Eye (tissue), 1 donor: ENCODE data around the gene TGFBR2.
A peak's percentile ranks its signal among the peaks of the same experiment; 100 is the strongest.

Experiments used
- DNase-seq: peaks from one replicate; pipeline ENCODE4 v3.0.0-alpha.2; 2015

The TGFBR2 gene

DNA sequence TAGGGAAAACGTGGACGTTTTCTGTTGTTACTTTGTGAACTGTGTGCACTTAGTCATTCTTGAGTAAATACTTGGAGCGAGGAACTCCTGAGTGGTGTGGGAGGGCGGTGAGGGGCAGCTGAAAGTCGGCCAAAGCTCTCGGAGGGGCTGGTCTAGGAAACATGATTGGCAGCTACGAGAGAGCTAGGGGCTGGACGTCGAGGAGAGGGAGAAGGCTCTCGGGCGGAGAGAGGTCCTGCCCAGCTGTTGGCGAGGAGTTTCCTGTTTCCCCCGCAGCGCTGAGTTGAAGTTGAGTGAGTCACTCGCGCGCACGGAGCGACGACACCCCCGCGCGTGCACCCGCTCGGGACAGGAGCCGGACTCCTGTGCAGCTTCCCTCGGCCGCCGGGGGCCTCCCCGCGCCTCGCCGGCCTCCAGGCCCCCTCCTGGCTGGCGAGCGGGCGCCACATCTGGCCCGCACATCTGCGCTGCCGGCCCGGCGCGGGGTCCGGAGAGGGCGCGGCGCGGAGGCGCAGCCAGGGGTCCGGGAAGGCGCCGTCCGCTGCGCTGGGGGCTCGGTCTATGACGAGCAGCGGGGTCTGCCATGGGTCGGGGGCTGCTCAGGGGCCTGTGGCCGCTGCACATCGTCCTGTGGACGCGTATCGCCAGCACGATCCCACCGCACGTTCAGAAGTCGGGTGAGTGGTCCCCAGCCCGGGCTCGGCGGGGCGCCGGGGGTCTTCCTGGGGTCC is at the start of gene TGFBR2:
TGFBR2 (plus strand) TSS at position 301 of the 731 bp plus-strand sequence; CDS start at position 584, 283 bp downstream.
- peak; percentile 89 for DNase-seq

DNA sequence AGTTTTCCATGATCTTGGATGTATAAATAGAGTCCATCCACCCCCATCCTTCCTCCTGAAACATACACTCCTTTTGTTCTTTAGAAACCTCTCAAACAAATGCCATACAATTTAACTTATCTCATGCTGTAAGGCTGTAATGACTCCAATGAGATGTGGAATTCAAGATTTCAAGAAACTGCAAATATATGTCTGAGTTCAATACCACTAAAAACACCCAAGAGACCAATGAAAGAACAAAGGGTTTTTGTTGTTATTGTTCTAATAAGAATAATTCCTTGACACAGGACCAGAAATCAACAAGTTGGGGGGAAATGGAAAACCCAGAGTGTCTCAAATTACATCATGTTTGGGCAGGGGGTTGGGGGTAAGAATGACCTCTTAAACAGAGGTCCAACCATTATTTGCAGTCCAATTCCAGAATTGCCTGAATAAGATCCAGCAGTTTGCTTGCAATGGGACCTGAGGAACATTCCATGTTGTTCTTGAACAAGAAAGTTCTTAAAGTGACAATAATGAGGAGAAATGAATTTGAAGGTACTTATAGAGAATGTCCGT is 48.6 kb upstream of the TGFBR2 start:
- no peak for DNase-seq

- DNase-seq = no peak
Observed at GRCh38 chr3:30563956-30564355, 42.4 kb upstream of the TGFBR2 start.

- no peak for DNase-seq
Observed at GRCh38 chr3:30567139-30567753, 39.2 kb upstream of the TGFBR2 start.

GRCh38 chr3:30576946-30577345 is 29.5 kb upstream of the TGFBR2 start:
- DNase-seq = no peak

GRCh38 chr3:30577788-30578187 is 28.6 kb upstream of the TGFBR2 start:
- DNase-seq = no peak

GRCh38 chr3:30578479-30578878 is 27.9 kb upstream of the TGFBR2 start:
- DNase-seq = no peak

- no peak for DNase-seq
Observed at GRCh38 chr3:30578986-30579579, 27.3 kb upstream of the TGFBR2 start.

DNA sequence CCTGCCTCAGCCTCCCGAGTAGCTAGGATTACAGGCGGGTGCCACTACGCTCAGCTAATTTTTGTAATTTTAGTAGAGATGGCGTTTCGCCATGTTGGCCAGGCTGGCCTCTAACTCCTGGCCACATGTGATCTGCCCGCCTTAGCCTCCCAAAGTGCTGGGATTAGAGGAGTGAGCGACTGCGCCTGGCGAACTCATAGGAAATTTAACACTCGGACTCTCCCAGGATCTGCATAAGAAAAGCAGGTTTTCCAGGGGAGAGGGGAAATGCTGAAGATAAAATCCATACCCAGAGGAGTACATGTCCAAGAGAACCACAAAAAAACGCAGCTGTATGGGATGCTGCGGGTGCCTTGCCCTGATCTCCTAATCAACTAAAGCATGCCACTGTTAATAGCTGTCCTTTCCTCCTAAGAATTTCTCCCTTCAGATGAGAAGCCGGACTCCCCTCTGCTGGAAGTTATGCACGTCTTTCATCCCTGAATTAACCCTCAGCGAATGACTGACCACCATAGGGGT is 25.3 kb upstream of the TGFBR2 start:
- DNase-seq = no peak

DNA sequence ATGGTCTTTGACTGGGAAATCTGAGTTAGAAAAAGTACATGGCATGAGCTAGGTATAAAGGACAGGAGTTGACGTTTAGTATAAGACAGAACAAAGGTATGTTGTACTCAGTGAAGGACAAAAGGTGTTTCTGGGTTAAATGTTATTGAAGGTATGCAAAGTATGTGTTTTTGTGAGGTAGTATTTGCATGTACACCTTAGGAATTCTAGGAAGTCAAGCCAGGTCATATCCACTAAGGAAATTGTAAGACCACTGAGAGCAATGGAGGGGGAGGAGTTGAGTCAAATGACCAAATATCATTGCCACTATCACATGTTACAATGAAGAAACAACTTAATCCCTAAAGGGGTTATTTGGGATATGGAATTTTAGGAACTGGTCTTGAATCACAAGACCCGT is 24.4 kb upstream of the TGFBR2 start:
- DNase-seq = no peak

DNA sequence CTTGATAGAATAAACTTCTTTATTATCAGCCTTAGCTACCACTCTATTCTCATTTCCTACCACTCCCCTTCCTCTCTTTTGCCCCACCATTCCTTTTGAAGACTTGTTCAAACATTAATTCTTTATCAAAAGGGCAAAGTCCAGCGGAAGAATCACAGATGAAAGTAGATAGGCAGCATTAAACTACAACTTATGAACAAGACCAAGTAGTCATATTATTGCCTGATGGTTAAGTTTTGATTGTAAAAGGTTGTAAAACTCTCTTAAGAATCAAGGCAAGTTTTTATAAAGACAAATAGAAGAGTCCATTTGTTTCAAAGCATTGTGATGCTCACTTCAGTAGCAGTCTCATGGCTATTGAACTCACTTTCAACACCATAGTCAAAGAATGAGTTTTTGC is 22.4 kb upstream of the TGFBR2 start:
- DNase-seq = no peak

DNA sequence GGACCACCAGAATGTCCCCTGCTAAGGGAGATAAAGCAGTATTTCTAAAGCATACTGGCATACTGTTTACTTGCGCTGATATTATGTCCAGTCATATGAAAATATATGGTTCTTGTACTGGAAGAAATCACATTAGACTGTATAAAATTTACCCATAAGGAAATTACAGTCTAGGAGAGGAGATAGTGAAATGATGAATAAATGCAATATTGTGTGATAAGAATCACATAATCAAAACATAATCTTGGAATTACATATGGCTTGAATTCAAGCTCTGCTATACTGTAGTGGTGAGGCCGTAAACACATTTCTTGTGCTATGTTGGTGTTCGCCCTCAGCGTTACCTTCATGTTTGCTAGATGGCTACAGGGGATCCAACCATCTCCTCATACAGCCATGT is 20.7 kb upstream of the TGFBR2 start:
- DNase-seq = no peak

- DNase-seq = no peak
Observed at GRCh38 chr3:30586096-30586805, 20.1 kb upstream of the TGFBR2 start.

- DNase-seq = peak; percentile 24
Observed at GRCh38 chr3:30586806-30587486, 19.5 kb upstream of the TGFBR2 start.

- no peak for DNase-seq
Observed at GRCh38 chr3:30587904-30588303, 18.5 kb upstream of the TGFBR2 start.

- DNase-seq = no peak
Observed at GRCh38 chr3:30596152-30596551, 10.2 kb upstream of the TGFBR2 start.

DNA sequence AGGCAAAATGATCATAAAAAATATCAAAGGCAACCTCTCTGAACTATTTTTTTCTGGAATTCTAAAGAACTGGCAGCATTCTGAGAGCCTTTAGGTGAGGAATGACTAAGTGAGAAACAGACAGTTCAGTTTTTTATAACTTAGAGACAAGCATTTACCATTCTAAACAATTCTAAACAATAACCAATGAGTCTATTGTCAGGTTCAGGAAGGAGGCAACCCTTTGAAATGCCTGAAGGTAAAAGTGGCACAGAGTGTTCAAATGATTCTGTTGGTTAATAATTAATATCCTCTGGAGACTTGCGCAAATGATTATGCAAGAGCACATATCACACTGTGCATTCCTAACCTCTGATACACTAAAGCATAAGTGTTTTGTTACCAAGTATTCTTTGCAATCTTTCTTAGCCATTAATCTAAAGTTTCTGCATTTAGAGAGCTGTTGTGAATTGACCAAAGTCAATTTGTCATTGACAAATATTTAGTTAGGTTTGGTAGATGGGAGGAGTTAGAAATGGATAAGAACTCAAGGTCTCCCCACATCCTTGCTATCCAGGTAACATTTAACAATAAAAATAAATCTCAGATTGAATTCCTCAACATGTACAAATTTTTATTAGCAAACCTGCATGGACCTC is 9.2 kb upstream of the TGFBR2 start:
- DNase-seq = peak; percentile 30

- DNase-seq = no peak
Observed at GRCh38 chr3:30597769-30598134, 8.6 kb upstream of the TGFBR2 start.

DNA sequence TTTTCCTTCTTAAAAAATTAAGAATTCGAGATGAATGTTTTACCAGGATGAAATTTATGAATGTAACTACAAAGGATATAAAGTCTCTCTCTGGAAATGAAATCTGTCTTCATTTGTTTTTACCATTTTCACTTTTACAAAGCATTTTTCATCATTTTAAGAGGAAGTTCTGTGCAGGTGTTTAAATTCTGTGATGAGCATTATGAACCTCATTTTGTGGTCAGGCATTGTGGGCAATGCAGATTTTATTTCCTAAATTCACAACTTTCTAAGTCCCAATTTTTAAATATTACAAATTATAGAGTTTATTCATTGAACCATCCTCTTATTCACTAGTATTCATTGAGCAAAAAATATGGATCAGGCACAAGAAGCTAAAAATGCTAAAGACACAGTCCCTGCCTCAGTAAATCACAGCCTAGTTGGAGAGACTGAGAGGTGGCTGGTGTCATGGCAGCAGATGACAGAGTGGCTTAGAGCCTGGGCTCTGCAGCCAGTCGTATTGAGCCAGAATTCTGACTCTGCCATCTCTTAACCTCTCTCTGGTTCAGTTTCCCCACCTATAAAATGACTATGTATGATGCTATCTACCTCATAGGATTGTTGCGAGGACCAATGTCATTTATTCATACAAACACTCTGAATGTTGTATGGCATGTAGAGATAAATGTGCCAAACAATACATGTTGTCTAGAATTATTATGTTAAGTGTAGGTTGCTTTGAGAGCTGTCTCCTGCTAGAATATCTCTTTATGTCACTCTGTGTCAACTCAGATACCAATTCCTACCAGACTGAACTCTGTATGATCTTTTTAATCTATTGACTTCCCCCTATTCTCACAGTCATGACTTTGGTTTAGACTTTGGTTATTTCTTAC is 7.5 kb upstream of the TGFBR2 start:
- no peak for DNase-seq

DNA sequence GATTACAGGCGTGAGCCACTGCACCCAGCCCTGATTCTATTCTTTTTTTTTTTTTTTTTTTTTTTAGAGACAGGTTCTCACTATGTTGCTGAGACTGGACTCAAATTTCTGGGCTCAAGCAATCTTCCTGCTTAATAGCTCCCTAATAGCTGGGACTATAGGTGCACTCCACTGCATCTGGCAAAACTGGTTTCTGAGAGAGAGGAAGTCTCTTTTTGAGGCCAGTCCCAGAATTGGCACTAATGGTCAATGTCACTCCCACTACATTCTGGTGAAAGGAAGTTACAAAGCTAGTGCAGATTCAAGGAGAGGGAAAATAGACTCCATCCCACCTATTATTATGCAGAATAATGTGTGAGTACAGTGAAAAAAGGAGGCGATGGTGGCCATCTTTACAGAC is 5.8 kb upstream of the TGFBR2 start:
- DNase-seq = no peak

DNA sequence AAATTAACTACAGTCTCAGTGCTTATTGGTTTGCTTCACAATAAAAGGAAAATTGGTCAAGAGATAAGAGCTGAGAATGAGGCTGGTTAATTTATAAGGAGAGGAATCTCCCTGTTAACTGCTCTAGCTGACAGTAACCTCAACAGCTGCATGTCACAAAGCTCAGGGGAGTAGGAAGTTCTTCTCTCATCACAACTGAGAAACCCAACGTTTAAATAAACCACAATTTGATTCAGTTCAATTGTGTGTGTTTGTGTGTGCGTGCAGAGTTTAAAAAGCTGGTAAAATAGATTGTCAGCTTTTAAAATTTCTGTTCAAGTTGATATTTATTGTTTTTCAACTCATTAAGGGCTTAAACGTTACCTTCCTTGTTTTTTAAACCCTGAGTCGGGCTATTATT is 3.5 kb upstream of the TGFBR2 start:
- no peak for DNase-seq
